ENCODE data around the gene SEMA7A.

The SEMA7A gene

DNA sequence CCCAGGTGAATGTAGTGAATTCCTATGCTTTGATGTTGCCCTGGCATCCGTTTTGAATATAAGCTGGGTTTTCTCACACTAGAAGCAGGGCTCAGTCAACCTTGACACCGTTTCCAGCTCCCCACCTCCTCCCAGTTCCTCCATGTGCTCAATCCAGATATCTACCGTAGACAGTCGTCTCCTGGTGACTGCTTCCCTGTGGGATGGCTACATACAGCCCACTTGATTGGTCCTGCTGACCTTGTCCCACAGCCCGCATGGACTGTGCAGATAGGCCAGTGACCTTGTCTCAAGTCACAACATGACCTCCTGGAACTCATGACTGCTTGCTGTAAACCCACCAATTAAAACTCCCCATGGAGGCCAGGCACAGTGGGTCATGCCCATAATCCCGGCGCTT is 8.1 kb downstream of the SEMA7A start:
- peaks cover 4% of the 10 kb centered on the region for H3K4me1 ChIP-seq (ENCODE audit: low read depth, poor library complexity, severe bottlenecking)
- no peak overlapping the region for H3K27ac ChIP-seq
- 0 out of 2 replicates have a peak, but pooled peaks cover 5% of the 10 kb centered on the region for H3K27me3 ChIP-seq (ENCODE audit: insufficient read depth, low read depth)
- no peaks in the 10 kb centered on the region for H3K79me2 ChIP-seq (ENCODE audit: insufficient read depth, low read depth)
- no peaks in the 10 kb centered on the region for H3K36me3 ChIP-seq (ENCODE audit: insufficient read depth)
- H4K20me1 ChIP-seq (ENCODE audit: insufficient read depth) = no peaks in the 10 kb centered on the region
- TF ChIP-seq, protein P1, sequence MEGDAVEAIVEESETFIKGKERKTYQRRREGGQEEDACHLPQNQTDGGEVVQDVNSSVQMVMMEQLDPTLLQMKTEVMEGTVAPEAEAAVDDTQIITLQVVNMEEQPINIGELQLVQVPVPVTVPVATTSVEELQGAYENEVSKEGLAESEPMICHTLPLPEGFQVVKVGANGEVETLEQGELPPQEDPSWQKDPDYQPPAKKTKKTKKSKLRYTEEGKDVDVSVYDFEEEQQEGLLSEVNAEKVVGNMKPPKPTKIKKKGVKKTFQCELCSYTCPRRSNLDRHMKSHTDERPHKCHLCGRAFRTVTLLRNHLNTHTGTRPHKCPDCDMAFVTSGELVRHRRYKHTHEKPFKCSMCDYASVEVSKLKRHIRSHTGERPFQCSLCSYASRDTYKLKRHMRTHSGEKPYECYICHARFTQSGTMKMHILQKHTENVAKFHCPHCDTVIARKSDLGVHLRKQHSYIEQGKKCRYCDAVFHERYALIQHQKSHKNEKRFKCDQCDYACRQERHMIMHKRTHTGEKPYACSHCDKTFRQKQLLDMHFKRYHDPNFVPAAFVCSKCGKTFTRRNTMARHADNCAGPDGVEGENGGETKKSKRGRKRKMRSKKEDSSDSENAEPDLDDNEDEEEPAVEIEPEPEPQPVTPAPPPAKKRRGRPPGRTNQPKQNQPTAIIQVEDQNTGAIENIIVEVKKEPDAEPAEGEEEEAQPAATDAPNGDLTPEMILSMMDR (conservative IDR thresholded peaks at IDR 0.05; ENCODE audit: low read depth, low read length) = no peak
- H3K4me2 ChIP-seq = no peak overlapping the region
- no peak overlapping the region for H3K9ac ChIP-seq
- H3K4me3 ChIP-seq (IDR thresholded peaks at IDR 0.05; ENCODE audit: insufficient read depth, low read depth, low read length) = no peak overlapping the region
- H2AFZ ChIP-seq (ENCODE audit: low read depth) = no peak overlapping the region

DNA sequence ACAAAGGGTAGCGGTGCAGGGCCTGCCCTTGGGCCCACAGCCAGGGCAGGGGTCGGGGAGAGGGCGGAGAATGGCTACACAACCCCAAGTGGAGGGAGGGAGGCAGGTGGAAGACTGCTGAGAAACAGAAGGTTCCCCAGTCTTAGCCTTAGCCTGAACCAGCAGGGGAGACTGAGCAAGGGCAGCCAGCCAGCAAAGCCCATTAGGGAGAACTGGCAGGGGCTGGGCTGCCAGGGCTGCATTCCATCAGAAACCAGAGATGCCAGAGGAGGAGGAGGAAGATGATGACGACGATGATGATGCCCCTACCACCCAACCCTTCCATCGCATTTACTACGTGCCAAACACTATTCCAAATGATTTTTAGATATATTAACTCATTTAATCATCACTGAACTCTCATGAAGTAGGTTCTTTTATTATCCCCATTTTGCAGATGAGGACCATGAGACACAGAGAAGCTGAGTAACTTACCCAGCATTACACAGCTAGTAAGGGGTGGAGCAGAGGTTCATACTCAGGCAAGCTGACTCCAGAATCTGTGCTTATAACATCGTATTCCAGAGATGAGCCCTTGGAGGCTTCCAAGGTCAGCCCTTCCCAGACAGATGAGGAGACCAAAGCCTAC is 8.7 kb downstream of the SEMA7A start:
- TF ChIP-seq, protein P1 (conservative IDR thresholded peaks at IDR 0.05; ENCODE audit: low read depth, low read length) = no peak
- Histone ChIP-seq H3K27me3 (ENCODE audit: insufficient read depth, low read depth) (no peaks in the 10 kb centered on the region), H3K4me2 (no peak overlapping the region), H2AFZ (ENCODE audit: low read depth) (no peak overlapping the region), H3K27ac (no peak overlapping the region), H3K36me3 (ENCODE audit: insufficient read depth) (no peaks in the 10 kb centered on the region), H4K20me1 (ENCODE audit: insufficient read depth) (no peaks in the 10 kb centered on the region), H3K79me2 (ENCODE audit: insufficient read depth, low read depth) (no peaks in the 10 kb centered on the region), H3K4me1 (ENCODE audit: low read depth, poor library complexity, severe bottlenecking) (peaks cover 10% of the 10 kb centered on the region), H3K4me3 (IDR thresholded peaks at IDR 0.05; ENCODE audit: insufficient read depth, low read depth, low read length) (no peak overlapping the region), H3K9ac (no peak overlapping the region)

DNA sequence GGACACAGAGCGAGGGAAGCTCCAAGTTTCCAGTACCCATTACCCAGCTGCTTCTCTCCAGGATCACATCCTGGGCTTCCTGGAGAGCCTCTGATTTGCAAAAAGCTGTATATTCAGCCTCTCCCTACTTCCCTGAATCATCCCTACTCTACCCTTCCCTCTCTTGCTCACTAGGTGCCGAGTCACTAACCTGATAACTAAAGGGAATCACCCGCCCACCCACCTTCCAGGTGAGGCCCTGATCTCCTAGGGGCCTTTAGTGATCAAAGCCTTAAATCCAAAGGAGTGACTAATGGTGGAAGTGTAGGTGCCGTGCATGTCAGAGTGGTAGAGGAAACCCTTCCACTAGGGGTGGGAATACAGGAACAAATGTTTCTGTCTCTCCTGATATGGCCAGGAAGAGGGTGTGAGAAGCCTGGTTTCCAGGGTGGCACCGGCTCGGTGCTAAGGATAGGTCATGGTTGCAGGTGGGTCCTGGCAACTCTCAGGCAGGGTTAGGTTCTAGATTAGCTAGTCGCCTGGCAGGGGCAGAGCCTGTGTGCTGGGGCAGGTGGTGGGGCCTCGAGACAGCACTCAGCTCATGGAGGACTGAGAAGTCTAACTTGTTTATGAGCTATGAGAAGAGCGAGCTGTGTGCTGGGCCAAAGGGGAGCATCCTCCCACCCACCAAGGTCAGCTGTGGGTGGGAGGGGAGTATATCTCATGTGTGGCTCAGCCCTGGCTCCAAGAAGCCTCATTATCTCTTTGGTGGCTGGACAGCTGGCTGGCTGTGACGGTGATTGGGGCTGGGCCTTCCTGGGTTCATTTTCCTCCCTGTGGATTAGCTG is 10.1 kb downstream of the SEMA7A start:
- H3K4me1 ChIP-seq (ENCODE audit: low read depth, poor library complexity, severe bottlenecking) = peaks cover 19% of the 10 kb centered on the region
- H3K36me3 ChIP-seq (ENCODE audit: insufficient read depth) = no peaks in the 10 kb centered on the region
- no peak overlapping the region for H3K4me3 ChIP-seq (IDR thresholded peaks at IDR 0.05; ENCODE audit: insufficient read depth, low read depth, low read length)
- H2AFZ ChIP-seq (ENCODE audit: low read depth) = no peak overlapping the region
- H3K9ac ChIP-seq = no peak overlapping the region
- no peak overlapping the region for H3K27ac ChIP-seq
- H3K79me2 ChIP-seq (ENCODE audit: insufficient read depth, low read depth) = no peaks in the 10 kb centered on the region
- no peaks in the 10 kb centered on the region for H4K20me1 ChIP-seq (ENCODE audit: insufficient read depth)
- H3K27me3 ChIP-seq (ENCODE audit: insufficient read depth, low read depth) = no peaks in the 10 kb centered on the region
- TF ChIP-seq, protein P1 (conservative IDR thresholded peaks at IDR 0.05; ENCODE audit: low read depth, low read length) = no peak
- H3K4me2 ChIP-seq = no peak overlapping the region

DNA sequence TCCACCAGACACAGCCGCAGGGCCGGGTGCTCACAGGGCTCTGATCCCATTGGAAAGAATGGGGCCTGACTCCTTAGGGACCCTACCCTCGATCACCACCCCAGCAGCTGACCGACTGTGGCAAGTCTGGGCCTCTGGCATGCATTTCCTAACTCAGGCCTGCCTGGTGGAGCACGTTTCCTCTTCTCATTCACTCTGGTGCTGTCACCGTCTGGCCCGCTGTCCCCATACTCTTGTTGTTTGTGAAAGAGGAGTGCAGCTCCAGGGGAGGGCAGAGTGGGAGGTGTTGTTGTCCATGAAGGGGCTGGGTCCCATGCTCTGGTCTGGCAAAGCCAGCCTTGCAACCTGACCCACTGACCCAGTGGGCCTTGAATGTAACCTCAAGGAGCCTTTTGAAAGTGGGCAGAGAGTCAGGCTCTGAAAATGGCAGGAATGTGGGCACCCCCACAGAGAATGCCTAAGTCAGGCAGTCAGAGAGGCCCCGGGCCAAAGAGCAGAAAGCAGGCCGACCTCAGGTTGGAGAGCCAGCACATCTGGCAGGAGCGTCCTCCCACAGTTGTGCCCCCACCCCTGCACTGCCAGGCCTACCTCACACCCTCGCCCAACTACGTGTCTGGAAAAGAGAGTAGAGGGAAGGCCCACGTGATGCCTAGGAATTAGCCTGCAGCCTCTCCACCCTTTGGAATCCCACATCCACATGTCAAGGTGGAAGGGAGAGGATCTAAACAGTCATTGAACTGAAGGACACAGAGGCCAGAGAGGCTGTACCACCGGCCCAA is 10.9 kb downstream of the SEMA7A start:
- H3K4me3 ChIP-seq (IDR thresholded peaks at IDR 0.05; ENCODE audit: insufficient read depth, low read depth, low read length) = no peak overlapping the region
- TF ChIP-seq, protein P1 (conservative IDR thresholded peaks at IDR 0.05; ENCODE audit: low read depth, low read length) = no peak
- H4K20me1 ChIP-seq (ENCODE audit: insufficient read depth) = no peaks in the 10 kb centered on the region
- H3K4me1 ChIP-seq (ENCODE audit: low read depth, poor library complexity, severe bottlenecking) = peaks cover 19% of the 10 kb centered on the region
- no peak overlapping the region for H3K4me2 ChIP-seq
- H3K79me2 ChIP-seq (ENCODE audit: insufficient read depth, low read depth) = no peaks in the 10 kb centered on the region
- H3K27ac ChIP-seq = no peak overlapping the region
- H3K36me3 ChIP-seq (ENCODE audit: insufficient read depth) = no peaks in the 10 kb centered on the region
- no peaks in the 10 kb centered on the region for H3K27me3 ChIP-seq (ENCODE audit: insufficient read depth, low read depth)
- no peak overlapping the region for H2AFZ ChIP-seq (ENCODE audit: low read depth)
- no peak overlapping the region for H3K9ac ChIP-seq
